HG02938 (cell line): ENCODE measurements around the gene PCYT1B.
A peak's percentile ranks its signal among the peaks of the same experiment; 100 is the strongest.
"Not testable (repeated sequence)": the region's sequence is repeated elsewhere in the genome, so short reads cannot be mapped to it uniquely, and the experiment has no call there.

Experiments used
- ATAC-seq: cut with Tn5 transposase; IDR thresholded peaks from one replicate; pipeline ENCODE4 v1.9.1; 2021; ENCODE audit warnings: mild to moderate bottlenecking, moderate library complexity; ENCODE audit not compliant: unreplicated experiment

The PCYT1B gene

GRCh38 chrX:24647257-24648058, at the start of gene PCYT1B:
Gene PCYT1B (minus strand): TSS chrX:24647347. CDS start chrX:24647105, 242 bp downstream.
- peak; percentile 87 for ATAC-seq

GRCh38 chrX:24696294-24696693, 49.1 kb upstream of the PCYT1B start:
- no peak for ATAC-seq

- no peak for ATAC-seq
Measured at GRCh38 chrX:24694825-24695224, 47.7 kb upstream of the PCYT1B start.

- ATAC-seq = peak; percentile 85
Measured at GRCh38 chrX:24693453-24694202, 46.5 kb upstream of the PCYT1B start, which contains the start of gene POLA1. Gene POLA1 (plus strand): TSS chrX:24693918. CDS start chrX:24693962, 44 bp downstream.

GRCh38 chrX:24692305-24692704, 45.2 kb upstream of the PCYT1B start:
- ATAC-seq = no peak

- ATAC-seq = no peak
Measured at GRCh38 chrX:24684048-24684447, 36.9 kb upstream of the PCYT1B start.

GRCh38 chrX:24682739-24683432, 35.7 kb upstream of the PCYT1B start:
- no peak for ATAC-seq

GRCh38 chrX:24676403-24677024, 29.4 kb upstream of the PCYT1B start:
- ATAC-seq = no peak

GRCh38 chrX:24673424-24673823, 26.3 kb upstream of the PCYT1B start:
- no peak for ATAC-seq

- ATAC-seq = no peak
Measured at GRCh38 chrX:24672701-24673190, 25.6 kb upstream of the PCYT1B start.

- ATAC-seq = no peak
Measured at GRCh38 chrX:24668111-24668510, 21.0 kb upstream of the PCYT1B start.

- no peak for ATAC-seq
Measured at GRCh38 chrX:24662352-24662751, 15.2 kb upstream of the PCYT1B start.

- no peak for ATAC-seq
Measured at GRCh38 chrX:24661292-24661691, 14.1 kb upstream of the PCYT1B start.

- ATAC-seq = no peak
Measured at GRCh38 chrX:24659646-24660045, 12.5 kb upstream of the PCYT1B start.

GRCh38 chrX:24659106-24659505, 12.0 kb upstream of the PCYT1B start:
- ATAC-seq = no peak

GRCh38 chrX:24658421-24658820, 11.3 kb upstream of the PCYT1B start:
- ATAC-seq = no peak

GRCh38 chrX:24657671-24658386, 10.7 kb upstream of the PCYT1B start:
- ATAC-seq = no peak

GRCh38 chrX:24655679-24656078, 8.5 kb upstream of the PCYT1B start:
- ATAC-seq = not testable (repeated sequence)

GRCh38 chrX:24651783-24652182, 4.6 kb upstream of the PCYT1B start:
- ATAC-seq = no peak

- ATAC-seq = no peak
Measured at GRCh38 chrX:24648495-24648894, 1.3 kb upstream of the PCYT1B start.
